Mesendoderm (in vitro differentiated cells): ENCODE results near the gene SMC6.

Experiments
- DNase-seq: peaks from one replicate; pipeline ENCODE4 v3.0.0; 2013
- H2AK5ac ChIP-seq: 2 replicates; pipeline ENCODE4 v1.6.1; 2013; ENCODE audit warnings: low read length, inconsistent platforms
- H2BK120ac ChIP-seq: 2 replicates; pipeline ENCODE4 v1.6.1; 2013; ENCODE audit warnings: low read depth, mild to moderate bottlenecking, low read length, moderate library complexity, mixed read lengths
- H2BK15ac ChIP-seq: replicated peaks from 2 replicates; pipeline ENCODE4 v1.6.1; 2013; ENCODE audit warnings: low read depth, mild to moderate bottlenecking, moderate library complexity
- H2BK5ac ChIP-seq: 2 replicates; pipeline ENCODE4 v1.6.1; 2013; ENCODE audit warnings: low read length, inconsistent platforms
- H3K18ac ChIP-seq: 2 replicates; pipeline ENCODE4 v1.6.1; 2013; ENCODE audit warnings: mild to moderate bottlenecking, low read length, mixed read lengths
- H3K23ac ChIP-seq: one replicate; pipeline ENCODE4 v1.6.1; 2013; ENCODE audit warnings: low read length
- H3K27ac ChIP-seq: 2 replicates; pipeline ENCODE4 v1.5.1; 2013; ENCODE audit warnings: low read depth, mild to moderate bottlenecking, inconsistent platforms, low read length, moderate library complexity
- H3K27me3 ChIP-seq: 2 replicates; pipeline ENCODE4 v1.6.1; 2013; ENCODE audit warnings: low read length, control low read depth, mild to moderate bottlenecking, inconsistent platforms; ENCODE audit not compliant: insufficient read depth, poor library complexity
- H3K36me3 ChIP-seq: 2 replicates; pipeline ENCODE4 v1.6.1; 2013; ENCODE audit warnings: low read length, inconsistent platforms; ENCODE audit not compliant: control insufficient read depth, insufficient read depth
- H3K4ac ChIP-seq: one replicate; pipeline ENCODE4 v1.6.1; 2013; ENCODE audit warnings: low read depth, mild to moderate bottlenecking, low read length, moderate library complexity
- H3K4me1 ChIP-seq: 2 replicates; pipeline ENCODE4 v1.6.1; 2013; ENCODE audit warnings: low read depth, low read length, inconsistent platforms; ENCODE audit not compliant: control insufficient read depth
- H3K4me2 ChIP-seq: 2 replicates; pipeline ENCODE4 v1.6.1; 2013; ENCODE audit warnings: low read length
- H3K4me3 ChIP-seq: 2 replicates; pipeline ENCODE4 v1.5.1; 2013; ENCODE audit warnings: mild to moderate bottlenecking, low read length
- H3K56ac ChIP-seq: one replicate; pipeline ENCODE4 v1.6.1; 2013; ENCODE audit warnings: low read length
- H3K79me1 ChIP-seq: 2 replicates; pipeline ENCODE4 v1.6.1; 2013; ENCODE audit warnings: low read length, inconsistent platforms
- H3K79me2 ChIP-seq: 2 replicates; pipeline ENCODE4 v1.6.1; 2013; ENCODE audit warnings: mild to moderate bottlenecking, low read length; ENCODE audit not compliant: control insufficient read depth, insufficient read depth
- H3K9ac ChIP-seq: 2 replicates; pipeline ENCODE4 v1.6.1; 2013; ENCODE audit warnings: low read length, inconsistent platforms
- H4K5ac ChIP-seq: one replicate; pipeline ENCODE4 v1.6.1; 2013; ENCODE audit warnings: low read length
- H4K8ac ChIP-seq: one replicate; pipeline ENCODE4 v1.6.1; 2013; ENCODE audit warnings: low read depth, mild to moderate bottlenecking, control low read depth, low read length, moderate library complexity
- WGBS: extraction: QIAGEN DNeasy Blood & Tissue Kit; methylation state at CpG from one replicate; pipeline ENCODE4 v1.1.7; 2013; ENCODE audit warnings: low lambda C conversion rate, missing lambda C conversion rate; ENCODE audit not compliant: insufficient coverage; ENCODE audit errors: extremely low coverage; 5-methylcytosine and 5-hydroxymethylcytosine counted together

Gene SMC6

GRCh38 chr2:17617955-17618354 is 135.7 kb downstream of the SMC6 start:
- Histone ChIP-seq H3K4me1 (peaks cover 3% of the 10 kb centered on the region), H3K79me1 (no peaks in the 10 kb centered on the region), H3K9ac (no peak overlapping the region), H3K4ac (no peak overlapping the region), H3K4me3 (no peak overlapping the region), H3K36me3 (no peaks in the 10 kb centered on the region), H2BK120ac (no peak overlapping the region), H2AK5ac (no peak overlapping the region), H4K5ac (no peak overlapping the region), H3K18ac (no peak overlapping the region), H3K27me3 (no peaks in the 10 kb centered on the region), H4K8ac (no peak overlapping the region), H3K27ac (no peak overlapping the region), H2BK5ac (no peak overlapping the region), H3K79me2 (no peaks in the 10 kb centered on the region), H3K23ac (no peak overlapping the region), H3K56ac (no peak overlapping the region), H2BK15ac (no peak overlapping the region), H3K4me2 (no peak overlapping the region)
- no peak for DNase-seq
- no CpG with 5 or more reads among the region's 1 CpG for WGBS

DNA sequence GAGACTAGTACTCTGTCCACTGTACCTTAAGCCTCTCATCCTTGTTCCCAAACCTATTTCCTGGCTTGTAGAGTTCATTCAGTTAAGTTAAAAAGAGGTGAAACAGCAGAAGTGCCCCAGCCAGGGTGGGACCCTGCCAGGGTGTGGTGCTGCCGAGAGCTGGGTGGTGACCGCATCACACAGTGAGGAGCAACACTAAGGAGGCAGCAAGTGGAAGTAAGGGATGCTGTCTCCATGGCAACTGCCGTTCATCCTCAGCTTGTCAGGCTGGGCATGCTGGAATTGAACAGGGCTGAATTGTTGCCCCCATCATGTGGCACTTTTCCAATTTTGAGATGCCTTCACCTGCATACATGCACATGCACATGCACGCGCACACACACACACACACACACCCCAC is 136.1 kb downstream of the SMC6 start:
- Histone ChIP-seq H3K4me3 (no peak overlapping the region), H3K36me3 (no peaks in the 10 kb centered on the region)
- WGBS, result no CpG with 5 or more reads among the region's 5 CpGs

GRCh38 chr2:17616405-17616804 is 137.2 kb downstream of the SMC6 start:
- no peak overlapping the region for H2BK120ac ChIP-seq

More for the DNA sequence above, 136.1 kb downstream of the SMC6 start:
- Histone ChIP-seq H2BK120ac (no peak overlapping the region), H3K79me1 (no peaks in the 10 kb centered on the region), H3K4me1 (peaks cover 3% of the 10 kb centered on the region), H2AK5ac (no peak overlapping the region), H3K27ac (no peak overlapping the region), H3K4me2 (no peak overlapping the region), H3K18ac (no peak overlapping the region), H3K4ac (no peak overlapping the region), H3K27me3 (no peaks in the 10 kb centered on the region), H3K23ac (no peak overlapping the region), H2BK15ac (no peak overlapping the region), H2BK5ac (no peak overlapping the region), H3K9ac (no peak overlapping the region), H4K8ac (no peak overlapping the region), H3K56ac (no peak overlapping the region), H3K79me2 (no peaks in the 10 kb centered on the region), H4K5ac (no peak overlapping the region)
- DNase-seq, result no peak

DNA sequence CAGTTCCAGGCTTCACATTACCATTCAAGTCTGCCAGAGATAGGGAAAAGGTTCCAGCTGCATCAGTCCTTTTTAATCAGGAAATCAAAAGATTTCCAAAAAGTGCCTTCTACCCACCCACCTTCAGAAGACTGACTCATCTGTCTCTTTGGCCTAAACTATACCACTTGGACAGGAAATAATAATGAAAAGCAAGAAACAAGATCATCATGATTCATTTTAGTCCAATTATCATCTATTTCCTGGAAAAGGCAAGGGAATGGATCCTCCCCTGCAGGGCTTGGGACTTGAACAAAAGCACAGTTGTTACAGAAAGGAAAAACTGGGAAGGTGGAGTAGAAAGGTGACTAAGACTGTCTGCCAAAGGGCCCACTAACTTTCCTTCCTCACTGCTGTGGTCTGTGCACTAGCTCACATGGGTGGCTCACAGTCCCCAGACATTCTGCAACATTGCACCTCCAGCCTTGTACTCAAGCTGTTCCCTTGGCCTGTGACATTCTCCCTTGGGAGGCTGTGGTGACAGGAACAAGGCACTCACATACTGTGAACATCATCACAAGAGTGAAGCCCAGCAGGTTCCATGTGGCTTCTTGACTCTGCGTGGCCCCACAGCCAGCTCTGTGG is 137.8 kb downstream of the SMC6 start:
- no peak for DNase-seq
- no peaks in the 10 kb centered on the region for H3K36me3 ChIP-seq
- H3K27ac ChIP-seq, result no peak overlapping the region
- H3K4me1 ChIP-seq, result peaks cover 3% of the 10 kb centered on the region
- H3K27me3 ChIP-seq, result no peaks in the 10 kb centered on the region
- H3K4ac ChIP-seq, result no peak overlapping the region
- no peak overlapping the region for H3K23ac ChIP-seq
- no CpG with 5 or more reads among the region's 1 CpG for WGBS
- H3K9ac ChIP-seq, result no peak overlapping the region
- no peaks in the 10 kb centered on the region for H3K79me2 ChIP-seq
- H3K4me3 ChIP-seq, result no peak overlapping the region
- no peak overlapping the region for H3K18ac ChIP-seq
- H2BK15ac ChIP-seq, result no peak overlapping the region
- no peak overlapping the region for H3K56ac ChIP-seq
- H4K5ac ChIP-seq, result no peak overlapping the region
- H2AK5ac ChIP-seq, result no peak overlapping the region
- no peak overlapping the region for H2BK5ac ChIP-seq
- H3K79me1 ChIP-seq, result no peaks in the 10 kb centered on the region
- H2BK120ac ChIP-seq, result no peak overlapping the region
- H3K4me2 ChIP-seq, result no peak overlapping the region
- H4K8ac ChIP-seq, result no peak overlapping the region

More at GRCh38 chr2:17616405-17616804, 137.2 kb downstream of the SMC6 start:
- no peaks in the 10 kb centered on the region for H3K27me3 ChIP-seq
- no peak overlapping the region for H3K18ac ChIP-seq
- no peak overlapping the region for H3K23ac ChIP-seq
- no peaks in the 10 kb centered on the region for H3K79me1 ChIP-seq
- H2BK15ac ChIP-seq, result no peak overlapping the region
- H3K9ac ChIP-seq, result no peak overlapping the region
- no peak for DNase-seq
- H3K4ac ChIP-seq, result no peak overlapping the region
- no peak overlapping the region for H3K56ac ChIP-seq
- H3K4me2 ChIP-seq, result no peak overlapping the region
- no CpG with 5 or more reads among the region's 1 CpG for whole genome bisulfite sequencing
- H3K36me3 ChIP-seq, result no peaks in the 10 kb centered on the region
- no peak overlapping the region for H3K27ac ChIP-seq
- peaks cover 3% of the 10 kb centered on the region for H3K4me1 ChIP-seq
- H3K4me3 ChIP-seq, result no peak overlapping the region
- H3K79me2 ChIP-seq, result no peaks in the 10 kb centered on the region
- H2BK5ac ChIP-seq, result no peak overlapping the region
- H2AK5ac ChIP-seq, result no peak overlapping the region
- H4K5ac ChIP-seq, result no peak overlapping the region
- no peak overlapping the region for H4K8ac ChIP-seq

GRCh38 chr2:17615147-17615546 is 138.5 kb downstream of the SMC6 start:
- Histone ChIP-seq H3K4me2 (no peak overlapping the region), H2BK5ac (no peak overlapping the region), H4K8ac (no peak overlapping the region), H2BK120ac (no peak overlapping the region), H3K4ac (no peak overlapping the region), H2BK15ac (no peak overlapping the region), H3K18ac (no peak overlapping the region), H3K79me2 (no peaks in the 10 kb centered on the region), H2AK5ac (no peak overlapping the region), H3K4me3 (no peak overlapping the region), H4K5ac (no peak overlapping the region), H3K36me3 (no peaks in the 10 kb centered on the region), H3K79me1 (no peaks in the 10 kb centered on the region), H3K4me1 (peaks cover 3% of the 10 kb centered on the region), H3K27ac (no peak overlapping the region), H3K27me3 (no peaks in the 10 kb centered on the region), H3K23ac (no peak overlapping the region), H3K56ac (no peak overlapping the region), H3K9ac (no peak overlapping the region)
- no CpG with 5 or more reads among the region's 1 CpG for WGBS
- no peak for DNase-seq
